ENCODE results near the gene UNC13B.

The UNC13B gene

DNA sequence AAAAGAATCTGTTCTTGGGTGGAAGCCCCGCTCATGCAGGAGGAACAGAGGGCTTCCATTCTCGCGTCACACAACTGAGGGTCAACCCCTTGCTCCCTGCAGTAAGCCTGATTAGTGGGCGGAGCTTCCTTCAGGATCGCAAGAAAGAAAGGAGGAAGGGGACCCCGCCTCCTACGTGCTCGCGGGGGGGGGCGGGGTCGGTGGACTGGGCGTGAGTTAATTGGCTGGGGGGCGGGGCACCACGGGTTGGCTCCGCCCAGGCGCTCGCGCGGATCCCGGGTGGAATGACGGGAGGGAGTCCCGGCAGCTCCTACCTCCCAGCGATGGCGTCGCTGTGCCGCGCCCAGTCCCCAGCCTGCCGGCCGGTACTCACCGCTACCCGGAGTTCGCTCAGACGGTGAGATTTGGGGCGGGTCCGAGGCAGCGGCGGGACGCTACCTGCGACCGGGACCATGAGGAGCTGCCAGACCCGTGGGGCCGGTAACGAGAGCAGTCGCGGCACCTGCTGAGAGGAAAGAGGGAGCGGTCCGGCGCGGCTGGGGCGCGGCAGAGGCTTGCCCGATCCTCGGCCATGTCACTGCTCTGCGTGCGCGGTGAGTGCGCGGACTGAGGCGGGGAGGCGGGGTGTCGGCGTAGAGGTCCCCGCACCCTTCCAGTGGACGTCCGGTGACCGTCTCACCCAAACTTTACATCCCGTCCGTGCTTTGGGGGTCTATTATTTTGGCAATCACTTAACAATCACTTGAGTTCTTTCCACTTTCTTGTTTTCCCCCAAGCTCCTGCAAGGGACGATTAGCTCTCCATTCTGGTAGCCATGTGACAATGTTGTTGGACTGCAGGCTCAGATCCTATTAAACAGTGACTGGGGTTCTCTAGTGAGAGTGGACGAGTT lies at the start of gene UNC13B (continued):
- TF ChIP-seq ZNF2 (tag by site-specific recombination; IDR thresholded peaks at IDR 0.05), result peak; percentile 87; the same call in 1 of the 2 replicates
- TF ChIP-seq ZNF600 (tag by site-specific recombination; IDR thresholded peaks at IDR 0.05), result peak; percentile 97
- peak; percentile 90 for TF ChIP-seq ZNF76 (tag by site-specific recombination; IDR thresholded peaks at IDR 0.05; ENCODE audit: borderline replicate concordance, low read depth)
- no peak for TF ChIP-seq ZNF664 (tag by site-specific recombination; IDR thresholded peaks at IDR 0.05)
- TF ChIP-seq ZNF654 (tag by site-specific recombination; IDR thresholded peaks at IDR 0.05; ENCODE audit: low read depth), result no peak
- TF ChIP-seq MEIS1 (CRISPR knock-in tag; IDR thresholded peaks at IDR 0.05; ENCODE audit: borderline replicate concordance), result no peak
- no peak for TF ChIP-seq ZNF626 (tag by site-specific recombination; IDR thresholded peaks at IDR 0.05)
- TF ChIP-seq ZNF596 (tag by site-specific recombination; IDR thresholded peaks at IDR 0.05), result no peak
- TF ChIP-seq OVOL3 (tag by site-specific recombination; IDR thresholded peaks at IDR 0.05), result no peak
- TF ChIP-seq GLIS1 (tag by site-specific recombination; IDR thresholded peaks at IDR 0.05), result peak; percentile 38; the same call in 1 of the 2 replicates
- TF ChIP-seq ZNF843 (tag by site-specific recombination; IDR thresholded peaks at IDR 0.05), result peak; percentile 57; the same call in 1 of the 2 replicates
- peak; percentile 68 for TF ChIP-seq ZNF629 (tag by site-specific recombination; IDR thresholded peaks at IDR 0.05)
- TF ChIP-seq, protein P1, sequence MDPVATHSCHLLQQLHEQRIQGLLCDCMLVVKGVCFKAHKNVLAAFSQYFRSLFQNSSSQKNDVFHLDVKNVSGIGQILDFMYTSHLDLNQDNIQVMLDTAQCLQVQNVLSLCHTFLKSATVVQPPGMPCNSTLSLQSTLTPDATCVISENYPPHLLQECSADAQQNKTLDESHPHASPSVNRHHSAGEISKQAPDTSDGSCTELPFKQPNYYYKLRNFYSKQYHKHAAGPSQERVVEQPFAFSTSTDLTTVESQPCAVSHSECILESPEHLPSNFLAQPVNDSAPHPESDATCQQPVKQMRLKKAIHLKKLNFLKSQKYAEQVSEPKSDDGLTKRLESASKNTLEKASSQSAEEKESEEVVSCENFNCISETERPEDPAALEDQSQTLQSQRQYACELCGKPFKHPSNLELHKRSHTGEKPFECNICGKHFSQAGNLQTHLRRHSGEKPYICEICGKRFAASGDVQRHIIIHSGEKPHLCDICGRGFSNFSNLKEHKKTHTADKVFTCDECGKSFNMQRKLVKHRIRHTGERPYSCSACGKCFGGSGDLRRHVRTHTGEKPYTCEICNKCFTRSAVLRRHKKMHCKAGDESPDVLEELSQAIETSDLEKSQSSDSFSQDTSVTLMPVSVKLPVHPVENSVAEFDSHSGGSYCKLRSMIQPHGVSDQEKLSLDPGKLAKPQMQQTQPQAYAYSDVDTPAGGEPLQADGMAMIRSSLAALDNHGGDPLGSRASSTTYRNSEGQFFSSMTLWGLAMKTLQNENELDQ (tag by site-specific recombination; IDR thresholded peaks at IDR 0.05; ENCODE audit: low read depth), result no peak
- no peak for TF ChIP-seq ZNF433 (tag by site-specific recombination; IDR thresholded peaks at IDR 0.05; ENCODE audit: low read depth)
- TF ChIP-seq, protein P2, sequence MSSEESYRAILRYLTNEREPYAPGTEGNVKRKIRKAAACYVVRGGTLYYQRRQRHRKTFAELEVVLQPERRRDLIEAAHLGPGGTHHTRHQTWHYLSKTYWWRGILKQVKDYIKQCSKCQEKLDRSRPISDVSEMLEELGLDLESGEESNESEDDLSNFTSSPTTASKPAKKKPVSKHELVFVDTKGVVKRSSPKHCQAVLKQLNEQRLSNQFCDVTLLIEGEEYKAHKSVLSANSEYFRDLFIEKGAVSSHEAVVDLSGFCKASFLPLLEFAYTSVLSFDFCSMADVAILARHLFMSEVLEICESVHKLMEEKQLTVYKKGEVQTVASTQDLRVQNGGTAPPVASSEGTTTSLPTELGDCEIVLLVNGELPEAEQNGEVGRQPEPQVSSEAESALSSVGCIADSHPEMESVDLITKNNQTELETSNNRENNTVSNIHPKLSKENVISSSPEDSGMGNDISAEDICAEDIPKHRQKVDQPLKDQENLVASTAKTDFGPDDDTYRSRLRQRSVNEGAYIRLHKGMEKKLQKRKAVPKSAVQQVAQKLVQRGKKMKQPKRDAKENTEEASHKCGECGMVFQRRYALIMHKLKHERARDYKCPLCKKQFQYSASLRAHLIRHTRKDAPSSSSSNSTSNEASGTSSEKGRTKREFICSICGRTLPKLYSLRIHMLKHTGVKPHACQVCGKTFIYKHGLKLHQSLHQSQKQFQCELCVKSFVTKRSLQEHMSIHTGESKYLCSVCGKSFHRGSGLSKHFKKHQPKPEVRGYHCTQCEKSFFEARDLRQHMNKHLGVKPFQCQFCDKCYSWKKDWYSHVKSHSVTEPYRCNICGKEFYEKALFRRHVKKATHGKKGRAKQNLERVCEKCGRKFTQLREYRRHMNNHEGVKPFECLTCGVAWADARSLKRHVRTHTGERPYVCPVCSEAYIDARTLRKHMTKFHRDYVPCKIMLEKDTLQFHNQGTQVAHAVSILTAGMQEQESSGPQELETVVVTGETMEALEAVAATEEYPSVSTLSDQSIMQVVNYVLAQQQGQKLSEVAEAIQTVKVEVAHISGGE (tag by site-specific recombination; conservative IDR thresholded peaks at IDR 0.05; ENCODE audit: low read depth), result peak; percentile 43
- TF ChIP-seq ZNF350 (tag by site-specific recombination; IDR thresholded peaks at IDR 0.05), result no peak
- TF ChIP-seq, protein P3, sequence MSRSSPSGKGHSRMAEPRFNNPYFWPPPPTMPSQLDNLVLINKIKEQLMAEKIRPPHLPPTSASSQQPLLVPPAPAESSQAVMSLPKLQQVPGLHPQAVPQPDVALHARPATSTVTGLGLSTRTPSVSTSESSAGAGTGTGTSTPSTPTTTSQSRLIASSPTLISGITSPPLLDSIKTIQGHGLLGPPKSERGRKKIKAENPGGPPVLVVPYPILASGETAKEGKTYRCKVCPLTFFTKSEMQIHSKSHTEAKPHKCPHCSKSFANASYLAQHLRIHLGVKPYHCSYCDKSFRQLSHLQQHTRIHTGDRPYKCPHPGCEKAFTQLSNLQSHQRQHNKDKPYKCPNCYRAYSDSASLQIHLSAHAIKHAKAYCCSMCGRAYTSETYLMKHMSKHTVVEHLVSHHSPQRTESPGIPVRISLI (tag by site-specific recombination; IDR thresholded peaks at IDR 0.05), result no peak
- no peak for TF ChIP-seq ZNF544 (tag by site-specific recombination; IDR thresholded peaks at IDR 0.05)
- no peak for TF ChIP-seq ZNF776 (tag by site-specific recombination; IDR thresholded peaks at IDR 0.05; ENCODE audit: borderline replicate concordance)
- TF ChIP-seq ZNF585B (tag by site-specific recombination; IDR thresholded peaks at IDR 0.05), result no peak
- TF ChIP-seq ZNF707 (tag by site-specific recombination; IDR thresholded peaks at IDR 0.05), result no peak
- peak; percentile 76 for TF ChIP-seq KLF1 (tag by site-specific recombination; IDR thresholded peaks at IDR 0.05)
- TF ChIP-seq ZNF785 (tag by site-specific recombination; IDR thresholded peaks at IDR 0.05), result peak; percentile 45; the same call in 1 of the 2 replicates
- TF ChIP-seq MZF1 (tag by site-specific recombination; IDR thresholded peaks at IDR 0.05; ENCODE audit: borderline replicate concordance), result 0 out of 2 replicates have a peak, but pooled peaks have one; percentile 36
- TF ChIP-seq ZNF214 (tag by site-specific recombination; IDR thresholded peaks at IDR 0.05; ENCODE audit: borderline replicate concordance), result no peak
- TF ChIP-seq, protein P4, sequence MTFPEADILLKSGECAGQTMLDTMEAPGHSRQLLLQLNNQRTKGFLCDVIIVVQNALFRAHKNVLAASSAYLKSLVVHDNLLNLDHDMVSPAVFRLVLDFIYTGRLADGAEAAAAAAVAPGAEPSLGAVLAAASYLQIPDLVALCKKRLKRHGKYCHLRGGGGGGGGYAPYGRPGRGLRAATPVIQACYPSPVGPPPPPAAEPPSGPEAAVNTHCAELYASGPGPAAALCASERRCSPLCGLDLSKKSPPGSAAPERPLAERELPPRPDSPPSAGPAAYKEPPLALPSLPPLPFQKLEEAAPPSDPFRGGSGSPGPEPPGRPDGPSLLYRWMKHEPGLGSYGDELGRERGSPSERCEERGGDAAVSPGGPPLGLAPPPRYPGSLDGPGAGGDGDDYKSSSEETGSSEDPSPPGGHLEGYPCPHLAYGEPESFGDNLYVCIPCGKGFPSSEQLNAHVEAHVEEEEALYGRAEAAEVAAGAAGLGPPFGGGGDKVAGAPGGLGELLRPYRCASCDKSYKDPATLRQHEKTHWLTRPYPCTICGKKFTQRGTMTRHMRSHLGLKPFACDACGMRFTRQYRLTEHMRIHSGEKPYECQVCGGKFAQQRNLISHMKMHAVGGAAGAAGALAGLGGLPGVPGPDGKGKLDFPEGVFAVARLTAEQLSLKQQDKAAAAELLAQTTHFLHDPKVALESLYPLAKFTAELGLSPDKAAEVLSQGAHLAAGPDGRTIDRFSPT (tag by site-specific recombination; IDR thresholded peaks at IDR 0.05), result no peak
- TF ChIP-seq ZNF621 (tag by site-specific recombination; IDR thresholded peaks at IDR 0.05), result no peak
- TF ChIP-seq ZNF266 (tag by site-specific recombination; IDR thresholded peaks at IDR 0.05; ENCODE audit: low read depth), result no peak
- no peak for TF ChIP-seq TCF7L2 (IDR thresholded peaks at IDR 0.05; ENCODE audit: borderline replicate concordance, low read depth, low read length)
- no peak for TF ChIP-seq ZNF354C (tag by site-specific recombination; IDR thresholded peaks at IDR 0.05; ENCODE audit: borderline replicate concordance, low read depth)
- no peak for TF ChIP-seq ZNF677 (tag by site-specific recombination; IDR thresholded peaks at IDR 0.05)
- TF ChIP-seq FEZF1 (tag by site-specific recombination; IDR thresholded peaks at IDR 0.05), result no peak
